Smooth muscle cell (in vitro differentiated cells): ENCODE measurements around the gene RPL38. TPM values are rescaled to one million over a fixed set of nuclear protein-coding genes. Genes with fewer than 3 reads are reported as not detected.

ENCODE experiments used
- DNase-seq: peaks from one replicate; lab custom pipeline; 2025; ENCODE audit not compliant: unreplicated experiment; lab: John Stamatoyannopoulos, UW
- H2AFZ ChIP-seq: fragments of 200-600 bp; sonication (generic); 2 replicates; pipeline ENCODE4 v1.6.0; 2016; ENCODE audit warnings: antibody characterized with exemption, low read depth, mild to moderate bottlenecking
- H3F3A ChIP-seq: fragments of 200-600 bp; sonication (generic); 2 replicates; pipeline ENCODE4 v1.6.0; 2017; ENCODE audit warnings: antibody characterized with exemption, low read depth
- H3K27ac ChIP-seq: fragments of 200-600 bp; sonication (generic); 2 replicates; pipeline ENCODE4 v1.5.1; 2016; ENCODE audit warnings: low read depth, mild to moderate bottlenecking
- H3K27me3 ChIP-seq: fragments of 200-600 bp; sonication (generic); 2 replicates; pipeline ENCODE4 v1.6.1; 2016; ENCODE audit warnings: low read depth, mild to moderate bottlenecking
- H3K36me3 ChIP-seq: fragments of 200-600 bp; sonication (generic); 2 replicates; pipeline ENCODE4 v1.5.1; 2016; ENCODE audit warnings: low read depth
- H3K4me1 ChIP-seq: fragments of 200-600 bp; sonication (generic); 2 replicates; pipeline ENCODE4 v1.5.1; 2016; ENCODE audit warnings: low read depth
- H3K4me2 ChIP-seq: fragments of 200-600 bp; sonication (generic); 2 replicates; pipeline ENCODE4 v1.6.0; 2016; ENCODE audit warnings: mild to moderate bottlenecking
- H3K4me3 ChIP-seq: fragments of 200-600 bp; sonication (generic); 2 replicates; pipeline ENCODE4 v1.5.1; 2016; ENCODE audit warnings: mild to moderate bottlenecking
- H3K79me2 ChIP-seq: fragments of 200-600 bp; sonication (generic); 2 replicates; pipeline ENCODE4 v1.6.0; 2016; ENCODE audit warnings: low read depth, mild to moderate bottlenecking
- H3K9ac ChIP-seq: fragments of 200-600 bp; sonication (generic); 2 replicates; pipeline ENCODE4 v1.6.0; 2016; ENCODE audit warnings: low read depth
- H3K9me3 ChIP-seq: fragments of 200-600 bp; sonication (generic); replicated peaks from 2 replicates; pipeline ENCODE4 v1.5.1; 2016; ENCODE audit warnings: low read depth
- H4K20me1 ChIP-seq: fragments of 200-600 bp; sonication (generic); 2 replicates; pipeline ENCODE4 v1.6.0; 2016; ENCODE audit warnings: low read depth
- CTCF ChIP-seq: fragments of 200-600 bp; sonication (generic); IDR thresholded peaks from 2 replicates; pipeline ENCODE4 v1.5.1; 2017; ENCODE audit warnings: borderline replicate concordance, mild to moderate bottlenecking, antibody characterized with exemption; ENCODE audit not compliant: insufficient read depth, poor library complexity, severe bottlenecking
- WGBS: methylation state at CpG from one replicate; pipeline ENCODE4 v1.1.7; 2016; ENCODE audit warnings: low lambda C conversion rate; 5-methylcytosine and 5-hydroxymethylcytosine counted together
- polyA plus RNA-seq: library from polyadenylated mRNA; unstranded; fragments of >200 nt; fragmentation: Nextera tagmentation; extraction: Ambion mirVana; gene quantifications from 2 replicates; pipeline ENCODE4 v1.2.1, GENCODE V29; 2016
- total RNA-seq: library from RNA; depleted of rRNA; stranded (reverse); fragments of >200 nt; gene quantifications from 2 replicates; pipeline ENCODE4 v1.2.3, GENCODE V29; 2014

Gene RPL38
- total and polyA plus RNA-seq, 2 experiments from 2014 or later, result 449 to 889 TPM

GRCh38 chr17:74240618-74241205 lies 37.2 kb downstream of the RPL38 start:
- Histone ChIP-seq H3F3A (no peaks in the 10 kb centered on the region), H3K27ac (no peak overlapping the region), H3K9me3 (no peaks in the 10 kb centered on the region), H2AFZ (no peak overlapping the region), H3K36me3 (no peaks in the 10 kb centered on the region), H3K4me3 (no peak overlapping the region), H4K20me1 (no peaks in the 10 kb centered on the region), H3K4me2 (no peak overlapping the region), H3K4me1 (peaks cover 8% of the 10 kb centered on the region), H3K9ac (no peak overlapping the region), H3K27me3 (no peaks in the 10 kb centered on the region), H3K79me2 (no peaks in the 10 kb centered on the region)
- no peak for TF ChIP-seq CTCF
- no peak for DNase-seq
- 71% methylated on average over 11 of the region's 11 CpGs for whole genome bisulfite sequencing

- no peak overlapping the region for H2AFZ ChIP-seq
- H3K9me3 ChIP-seq, result no peaks in the 10 kb centered on the region
- H3K27me3 ChIP-seq, result no peaks in the 10 kb centered on the region
- no peaks in the 10 kb centered on the region for H3K36me3 ChIP-seq
- no peaks in the 10 kb centered on the region for H4K20me1 ChIP-seq
- H3K9ac ChIP-seq, result no peak overlapping the region
- H3K4me1 ChIP-seq, result peaks cover 14% of the 10 kb centered on the region
- no peaks in the 10 kb centered on the region for H3K79me2 ChIP-seq
- DNase-seq, result no peak
- no peak overlapping the region for H3K27ac ChIP-seq
- 96% methylated on average over 10 of the region's 10 CpGs for WGBS
- no peak for TF ChIP-seq CTCF
- H3F3A ChIP-seq, result no peaks in the 10 kb centered on the region
- H3K4me3 ChIP-seq, result no peak overlapping the region
- H3K4me2 ChIP-seq, result no peak overlapping the region
Observed at GRCh38 chr17:74241431-74241830, 38.0 kb downstream of the RPL38 start.

GRCh38 chr17:74241847-74242246 lies 38.4 kb downstream of the RPL38 start:
- TF ChIP-seq CTCF, result no peak
- H3K9ac ChIP-seq, result no peak overlapping the region
- H3K9me3 ChIP-seq, result no peaks in the 10 kb centered on the region
- WGBS, result 100% methylated on average over 2 of the region's 2 CpGs
- no peak overlapping the region for H2AFZ ChIP-seq
- no peaks in the 10 kb centered on the region for H3K36me3 ChIP-seq
- no peak overlapping the region for H3K4me3 ChIP-seq
- no peaks in the 10 kb centered on the region for H3F3A ChIP-seq
- H3K79me2 ChIP-seq, result no peaks in the 10 kb centered on the region
- no peaks in the 10 kb centered on the region for H3K27me3 ChIP-seq
- H3K4me2 ChIP-seq, result no peak overlapping the region
- H4K20me1 ChIP-seq, result no peaks in the 10 kb centered on the region
- peaks cover 14% of the 10 kb centered on the region for H3K4me1 ChIP-seq
- no peak overlapping the region for H3K27ac ChIP-seq
- no peak for DNase-seq
